SJCRH30 (cell line): ENCODE data around the gene EIPR1. TPM values are rescaled to one million over a fixed set of nuclear protein-coding genes. Genes with fewer than 3 reads are reported as not detected.

Experiments used
- DNase-seq, 2 experiments: peaks; one replicate each; pipeline ENCODE4 v3.0.0-alpha.2; 2015 to 2020
- H3K27ac ChIP-seq: fragments of 250-450 bp; sonication (Bioruptor Pico); 2 replicates; pipeline ENCODE4 v1.5.1; 2020; ENCODE audit warnings: mild to moderate bottlenecking, moderate library complexity
- H3K27me3 ChIP-seq: fragments of 250-450 bp; sonication (Bioruptor Pico); 2 replicates; pipeline ENCODE4 v1.5.1; 2020; ENCODE audit warnings: mild to moderate bottlenecking, moderate library complexity
- H3K36me3 ChIP-seq: fragments of 250-450 bp; sonication (Bioruptor Pico); 2 replicates; pipeline ENCODE4 v1.5.1; 2020; ENCODE audit warnings: mild to moderate bottlenecking, moderate library complexity
- H3K4me1 ChIP-seq: fragments of 250-450 bp; sonication (Bioruptor Pico); 2 replicates; pipeline ENCODE4 v1.5.1; 2020; ENCODE audit warnings: mild to moderate bottlenecking, moderate library complexity
- H3K4me3 ChIP-seq: fragments of 250-450 bp; sonication (Bioruptor Pico); 2 replicates; pipeline ENCODE4 v1.5.1; 2020; ENCODE audit warnings: mild to moderate bottlenecking, moderate library complexity
- H3K9me3 ChIP-seq: fragments of 250-450 bp; sonication (Bioruptor Pico); replicated peaks from 2 replicates; pipeline ENCODE4 v1.5.1; 2020; ENCODE audit warnings: mild to moderate bottlenecking, moderate library complexity
- total RNA-seq: library from RNA; depleted of rRNA; stranded (reverse); fragments of >200 nt; shearing (Covaris generic); gene quantifications from 2 replicates; pipeline ENCODE4 v1.2.3, GENCODE V29; 2014

Gene EIPR1
- total RNA-seq, 1 experiment from 2014 or later, result 29.0 TPM

GRCh38 chr2:3180082-3180908, 197.3 kb downstream of the EIPR1 start:
- DNase-seq, result peak in 1 of 2 experiments; percentile 29
- Histone ChIP-seq H3K27me3 (no peaks in the 10 kb centered on the region), H3K4me3 (no peak overlapping the region), H3K4me1 (no peaks in the 10 kb centered on the region), H3K27ac (no peak overlapping the region), H3K36me3 (no peaks in the 10 kb centered on the region), H3K9me3 (no peaks in the 10 kb centered on the region)

- Histone ChIP-seq H3K4me1 (no peaks in the 10 kb centered on the region), H3K4me3 (no peak overlapping the region), H3K9me3 (no peaks in the 10 kb centered on the region), H3K27me3 (no peaks in the 10 kb centered on the region), H3K36me3 (no peaks in the 10 kb centered on the region), H3K27ac (no peak overlapping the region)
- DNase-seq, result no peak
Observed at GRCh38 chr2:3179626-3180025, 198.0 kb downstream of the EIPR1 start.

GRCh38 chr2:3179208-3179607, 198.4 kb downstream of the EIPR1 start:
- no peaks in the 10 kb centered on the region for H3K4me1 ChIP-seq
- no peak overlapping the region for H3K4me3 ChIP-seq
- H3K27me3 ChIP-seq, result no peaks in the 10 kb centered on the region
- H3K9me3 ChIP-seq, result no peaks in the 10 kb centered on the region
- DNase-seq, result peak in 1 of 2 experiments; percentile 41
- H3K36me3 ChIP-seq, result no peaks in the 10 kb centered on the region
- no peak overlapping the region for H3K27ac ChIP-seq

GRCh38 chr2:3178578-3179031, 199.0 kb downstream of the EIPR1 start:
- no peaks in the 10 kb centered on the region for H3K9me3 ChIP-seq
- H3K36me3 ChIP-seq, result no peaks in the 10 kb centered on the region
- H3K4me1 ChIP-seq, result no peaks in the 10 kb centered on the region
- no peaks in the 10 kb centered on the region for H3K27me3 ChIP-seq
- H3K4me3 ChIP-seq, result no peak overlapping the region
- no peak for DNase-seq
- H3K27ac ChIP-seq, result no peak overlapping the region

GRCh38 chr2:3177891-3178577, 199.6 kb downstream of the EIPR1 start:
- Histone ChIP-seq H3K9me3 (no peaks in the 10 kb centered on the region), H3K27ac (no peak overlapping the region), H3K36me3 (no peaks in the 10 kb centered on the region), H3K4me1 (no peaks in the 10 kb centered on the region), H3K4me3 (no peak overlapping the region), H3K27me3 (no peaks in the 10 kb centered on the region)
- no peak for DNase-seq

- DNase-seq, result no peak
- no peak overlapping the region for H3K4me3 ChIP-seq
- H3K9me3 ChIP-seq, result no peaks in the 10 kb centered on the region
- no peaks in the 10 kb centered on the region for H3K4me1 ChIP-seq
- H3K27ac ChIP-seq, result no peak overlapping the region
- H3K27me3 ChIP-seq, result no peaks in the 10 kb centered on the region
- no peaks in the 10 kb centered on the region for H3K36me3 ChIP-seq
Observed at GRCh38 chr2:3176869-3177255, 200.8 kb downstream of the EIPR1 start.

- DNase-seq, result no peak
- Histone ChIP-seq H3K4me3 (no peak overlapping the region), H3K27me3 (no peaks in the 10 kb centered on the region), H3K36me3 (no peaks in the 10 kb centered on the region), H3K27ac (no peak overlapping the region), H3K4me1 (no peaks in the 10 kb centered on the region), H3K9me3 (no peaks in the 10 kb centered on the region)
Observed at GRCh38 chr2:3176071-3176868, 201.3 kb downstream of the EIPR1 start.

GRCh38 chr2:3175568-3175955, 202.1 kb downstream of the EIPR1 start:
- Histone ChIP-seq H3K36me3 (no peaks in the 10 kb centered on the region), H3K4me3 (no peak overlapping the region), H3K9me3 (no peaks in the 10 kb centered on the region), H3K27me3 (no peaks in the 10 kb centered on the region), H3K27ac (no peak overlapping the region), H3K4me1 (no peaks in the 10 kb centered on the region)
- no peak for DNase-seq

GRCh38 chr2:3174626-3175567, 202.7 kb downstream of the EIPR1 start:
- Histone ChIP-seq H3K4me3 (no peak overlapping the region), H3K4me1 (no peaks in the 10 kb centered on the region), H3K36me3 (no peaks in the 10 kb centered on the region), H3K9me3 (no peaks in the 10 kb centered on the region), H3K27me3 (no peaks in the 10 kb centered on the region), H3K27ac (no peak overlapping the region)
- DNase-seq, result no peak

- H3K9me3 ChIP-seq, result no peaks in the 10 kb centered on the region
- no peaks in the 10 kb centered on the region for H3K4me1 ChIP-seq
- no peak overlapping the region for H3K27ac ChIP-seq
- no peaks in the 10 kb centered on the region for H3K36me3 ChIP-seq
- H3K4me3 ChIP-seq, result no peak overlapping the region
- DNase-seq, result no peak
- no peaks in the 10 kb centered on the region for H3K27me3 ChIP-seq
Observed at GRCh38 chr2:3173031-3173430, 204.6 kb downstream of the EIPR1 start.

GRCh38 chr2:3172265-3172935, 205.2 kb downstream of the EIPR1 start:
- Histone ChIP-seq H3K9me3 (no peaks in the 10 kb centered on the region), H3K27ac (no peak overlapping the region), H3K4me1 (no peaks in the 10 kb centered on the region), H3K4me3 (no peak overlapping the region), H3K36me3 (no peaks in the 10 kb centered on the region), H3K27me3 (no peaks in the 10 kb centered on the region)
- DNase-seq, result no peak

- no peaks in the 10 kb centered on the region for H3K9me3 ChIP-seq
- H3K4me1 ChIP-seq, result no peaks in the 10 kb centered on the region
- H3K27ac ChIP-seq, result no peak overlapping the region
- H3K27me3 ChIP-seq, result no peaks in the 10 kb centered on the region
- no peaks in the 10 kb centered on the region for H3K36me3 ChIP-seq
- DNase-seq, result no peak
- no peak overlapping the region for H3K4me3 ChIP-seq
Observed at GRCh38 chr2:3171564-3172264, 205.9 kb downstream of the EIPR1 start.

- Histone ChIP-seq H3K27me3 (no peaks in the 10 kb centered on the region), H3K4me3 (no peak overlapping the region), H3K36me3 (no peaks in the 10 kb centered on the region), H3K9me3 (no peaks in the 10 kb centered on the region), H3K4me1 (no peaks in the 10 kb centered on the region), H3K27ac (no peak overlapping the region)
- DNase-seq, result no peak
Observed at GRCh38 chr2:3170792-3171455, 206.7 kb downstream of the EIPR1 start.
